HTERT RPE-1 (cell line): ENCODE measurements around the gene FUOM.
"Not testable (repeated sequence)": the region's sequence is repeated elsewhere in the genome, so short reads cannot be mapped to it uniquely, and the experiment has no call there.

Experiments
- in situ Hi-C: fragments of 300-500 bp; cut with MboI; formaldehyde crosslinking; loops from 4 replicates; pipeline ENCODE4 v1.14.3; 2020; ENCODE audit warnings: low sequenced_read_pairs

The FUOM gene

GRCh38 chr10:133370030-133370786 is 12.4 kb upstream of the FUOM start:
- in situ Hi-C loops, result no loop called here

- in situ Hi-C loops, result no loop called here
Observed at GRCh38 chr10:133368153-133368552, 10.3 kb upstream of the FUOM start.

- in situ Hi-C loops, result not testable (repeated sequence)
Observed at GRCh38 chr10:133367461-133367860, 9.6 kb upstream of the FUOM start.

GRCh38 chr10:133366751-133367150 is 8.9 kb upstream of the FUOM start:
- in situ Hi-C loops, result no loop called here

GRCh38 chr10:133366130-133366478 is 8.3 kb upstream of the FUOM start:
- in situ Hi-C loops, result no loop called here

GRCh38 chr10:133365461-133366129 is 7.8 kb upstream of the FUOM start:
- in situ Hi-C loops, result no loop called here

GRCh38 chr10:133364645-133365431 is 7.0 kb upstream of the FUOM start:
- in situ Hi-C loops, result no loop called here

GRCh38 chr10:133362846-133363245 is 5.0 kb upstream of the FUOM start:
- in situ Hi-C loops, result no loop called here

- in situ Hi-C loops, result no loop called here
Observed at GRCh38 chr10:133361773-133362441, 4.1 kb upstream of the FUOM start.

GRCh38 chr10:133361227-133361626 is 3.4 kb upstream of the FUOM start:
- in situ Hi-C loops, result no loop called here

GRCh38 chr10:133359972-133360610 is 2.3 kb upstream of the FUOM start:
- in situ Hi-C loops, result no loop called here

- in situ Hi-C loops, result no loop called here
Observed at GRCh38 chr10:133359554-133359971, 1.7 kb upstream of the FUOM start.

- in situ Hi-C loops, result no loop called here
Observed at GRCh38 chr10:133358925-133359310, 1.1 kb upstream of the FUOM start.

- in situ Hi-C loops, result no loop called here
Observed at GRCh38 chr10:133358162-133358924, 524 bp upstream of the FUOM start.

GRCh38 chr10:133356549-133357284 is 1.1 kb downstream of the FUOM start:
- in situ Hi-C loops, result no loop called here

GRCh38 chr10:133355991-133356390 is 1.8 kb downstream of the FUOM start:
- in situ Hi-C loops, result no loop called here

GRCh38 chr10:133355266-133355665 is 2.6 kb downstream of the FUOM start:
- in situ Hi-C loops, result no loop called here

- in situ Hi-C loops, result no loop called here
Observed at GRCh38 chr10:133354672-133355240, 3.1 kb downstream of the FUOM start.

- in situ Hi-C loops, result no loop called here
Observed at GRCh38 chr10:133353988-133354605, 3.7 kb downstream of the FUOM start.
